HFF-Myc (cell line): ENCODE measurements around the gene PRKD1.

Experiments used
- DNase-seq: peaks from one replicate; pipeline ENCODE4 v3.0.0-alpha.2; 2011; ENCODE audit warnings: low read depth; ENCODE audit errors: extremely low read depth
- H3K4me3 ChIP-seq: replicated peaks from 2 replicates; pipeline ENCODE4 v1.5.1; 2011; ENCODE audit warnings: low read depth, mild to moderate bottlenecking, control low read depth, low read length
- CTCF ChIP-seq: IDR thresholded peaks from 2 replicates; pipeline ENCODE4 v1.5.1; 2012; ENCODE audit warnings: mild to moderate bottlenecking, low read depth, low read length, control low read depth; ENCODE audit errors: missing control alignments

PRKD1 gene

GRCh38 chr14:29650554-29651269, 276.9 kb downstream of the PRKD1 start:
- H3K4me3 ChIP-seq = no peak overlapping the region
- no peak for DNase-seq
- TF ChIP-seq CTCF = no peak

- H3K4me3 ChIP-seq = no peak overlapping the region
- TF ChIP-seq CTCF = no peak
- DNase-seq = no peak
These were observed 278.5 kb downstream of the PRKD1 start for GRCh38 chr14:29649170-29649569.

GRCh38 chr14:29648045-29648444, 279.6 kb downstream of the PRKD1 start:
- DNase-seq = no peak
- no peak for TF ChIP-seq CTCF

DNA sequence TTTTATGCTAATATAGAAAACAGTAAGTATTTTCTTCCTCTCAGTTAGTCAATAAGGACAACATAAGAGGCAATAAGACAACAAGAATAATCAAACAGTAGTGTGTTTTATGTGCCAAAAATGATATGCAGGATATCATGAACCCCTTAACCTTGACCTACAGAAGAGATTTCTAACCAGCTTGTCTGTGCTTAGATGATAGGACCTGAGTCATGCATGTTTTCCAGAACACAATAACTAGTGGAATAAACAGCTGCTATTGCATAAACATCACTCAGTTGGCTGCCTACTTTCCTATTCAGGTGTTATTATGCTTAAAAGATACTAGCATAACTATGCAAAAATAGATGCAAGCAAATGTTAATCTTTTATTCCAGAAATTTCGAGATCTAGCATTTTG, 282.5 kb downstream of the PRKD1 start:
- no peak for TF ChIP-seq CTCF
- no peak for DNase-seq
- no peak overlapping the region for H3K4me3 ChIP-seq

More at GRCh38 chr14:29648045-29648444, 279.6 kb downstream of the PRKD1 start:
- H3K4me3 ChIP-seq = no peak overlapping the region

- TF ChIP-seq CTCF = no peak
- no peak for DNase-seq
- no peak overlapping the region for H3K4me3 ChIP-seq
These were observed 284.0 kb downstream of the PRKD1 start for GRCh38 chr14:29643433-29644211.

- no peak overlapping the region for H3K4me3 ChIP-seq
- no peak for TF ChIP-seq CTCF
- no peak for DNase-seq
These were observed 290.2 kb downstream of the PRKD1 start for GRCh38 chr14:29637411-29637810.
